HEK293T (cell line): ENCODE measurements around the gene KIF16B.

Source experiments
- BHLHE40 ChIP-seq: fragments of 450-650 bp; IDR thresholded peaks from 2 replicates; pipeline ENCODE4 v1.6.1; 2016; ENCODE audit warnings: mild to moderate bottlenecking, moderate library complexity, borderline replicate concordance
- ELF4 ChIP-seq: fragments of 450-650 bp; IDR thresholded peaks from 2 replicates; pipeline ENCODE4 v1.6.1; 2017; ENCODE audit warnings: antibody characterized with exemption
- FOXA1 ChIP-seq: fragments of 450-650 bp; IDR thresholded peaks from 2 replicates; pipeline ENCODE4 v1.6.1; 2016; ENCODE audit warnings: mild to moderate bottlenecking
- FOXK2 ChIP-seq: fragments of 450-650 bp; IDR thresholded peaks from 2 replicates; pipeline ENCODE4 v1.6.1; 2016; ENCODE audit warnings: mild to moderate bottlenecking
- FOXM1 ChIP-seq: fragments of 450-650 bp; IDR thresholded peaks from 2 replicates; pipeline ENCODE4 v1.6.1; 2017; ENCODE audit warnings: mild to moderate bottlenecking, borderline replicate concordance
- HDGF ChIP-seq: fragments of 450-650 bp; IDR thresholded peaks from 2 replicates; pipeline ENCODE4 v1.6.1; 2017; ENCODE audit warnings: antibody characterized with exemption, borderline replicate concordance
- SP1 ChIP-seq: fragments of 450-650 bp; IDR thresholded peaks from 2 replicates; pipeline ENCODE4 v1.6.1; 2017
- SUZ12 ChIP-seq: fragments of 450-650 bp; IDR thresholded peaks from 2 replicates; pipeline ENCODE4 v1.6.1; 2016; ENCODE audit warnings: mild to moderate bottlenecking
- TARDBP ChIP-seq: fragments of 450-650 bp; IDR thresholded peaks from 2 replicates; pipeline ENCODE4 v1.6.1; 2016

DNA sequence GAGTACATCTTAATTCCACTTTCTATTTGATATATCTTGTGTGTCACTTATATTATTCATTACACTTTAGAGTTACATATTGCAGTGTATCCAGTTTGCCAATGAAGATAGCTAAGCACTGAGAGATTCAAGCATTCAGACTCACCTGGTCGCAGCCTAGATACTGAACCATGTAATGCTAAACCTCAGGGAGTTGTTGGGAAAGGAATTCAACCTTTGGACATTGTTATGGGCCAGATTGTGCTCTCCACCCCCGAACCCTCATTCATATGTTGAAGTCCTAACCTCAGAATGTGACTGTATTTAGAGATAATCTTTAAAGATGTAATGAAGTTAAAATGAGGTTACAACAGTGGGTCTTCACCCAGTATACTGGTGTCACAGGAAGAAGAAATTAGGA is 13.8 kb upstream of the KIF16B start:
- TF ChIP-seq FOXK2 (no peak), ELF4 (no peak), FOXM1 (no peak), FOXA1 (no peak), SUZ12 (no peak), TARDBP (no peak), BHLHE40 (no peak), HDGF (no peak), SP1 (no peak)
